HG03159 (cell line): ENCODE measurements around the gene PSMD1.
A peak's percentile ranks its signal among the peaks of the same experiment; 100 is the strongest.
"Not testable (repeated sequence)": the region's sequence is repeated elsewhere in the genome, so short reads cannot be mapped to it uniquely, and the experiment has no call there.

ENCODE experiments used
- ATAC-seq: cut with Tn5 transposase; IDR thresholded peaks from one replicate; pipeline ENCODE4 v1.9.1; 2021; ENCODE audit warnings: mild to moderate bottlenecking, moderate library complexity; ENCODE audit not compliant: unreplicated experiment

PSMD1 gene

DNA sequence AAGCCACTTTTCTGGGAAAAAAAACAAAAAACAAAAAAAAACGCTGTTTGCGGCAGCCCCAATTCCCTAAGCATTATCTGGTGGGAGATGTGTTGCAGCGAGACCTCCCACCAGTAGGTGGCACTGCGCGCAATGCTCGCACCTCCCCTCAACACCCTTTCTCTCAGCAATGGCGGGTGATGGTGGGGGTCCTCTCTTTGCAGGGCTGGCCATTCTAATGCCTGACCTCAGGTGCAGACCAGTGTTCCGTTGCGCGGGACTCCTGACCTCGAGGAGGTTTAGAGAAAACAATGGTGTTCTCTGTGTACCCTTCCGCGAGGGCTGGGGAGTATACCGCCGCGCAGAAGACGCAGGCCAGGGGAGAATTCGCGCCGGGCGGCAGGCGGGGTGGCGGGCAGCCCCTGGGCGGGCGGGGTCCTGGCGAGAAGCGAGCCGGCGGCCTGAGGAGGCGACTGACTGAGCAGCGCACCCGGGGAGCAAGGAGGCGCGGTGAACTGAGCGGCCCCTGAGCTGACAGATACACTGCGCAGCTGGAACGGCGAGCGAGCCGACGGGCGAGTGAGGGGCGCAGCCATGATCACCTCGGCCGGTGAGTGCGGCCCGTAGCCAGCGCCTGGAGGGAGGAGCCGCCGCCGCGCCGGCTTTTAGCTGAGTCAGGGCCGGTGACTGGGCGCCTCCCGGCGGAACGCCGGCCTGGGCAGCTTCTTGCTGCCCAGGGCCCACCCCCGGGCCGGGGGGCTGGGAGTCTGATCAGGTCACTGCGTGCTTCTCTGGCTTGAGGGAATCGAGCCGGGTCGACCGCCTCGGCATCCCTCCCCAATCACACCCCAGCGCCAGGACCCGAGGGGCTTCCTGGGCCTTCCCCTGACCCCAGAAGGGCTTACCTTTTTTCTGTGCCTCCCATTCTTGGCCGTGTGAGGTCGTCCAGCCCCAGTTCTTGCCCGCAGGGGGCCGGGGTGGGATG lies at the start of gene PSMD1:
PSMD1 (plus strand) TSS at position 415 of the 964 bp plus-strand sequence; CDS start at position 574, 159 bp downstream.
- ATAC-seq, result peak; percentile 78

DNA sequence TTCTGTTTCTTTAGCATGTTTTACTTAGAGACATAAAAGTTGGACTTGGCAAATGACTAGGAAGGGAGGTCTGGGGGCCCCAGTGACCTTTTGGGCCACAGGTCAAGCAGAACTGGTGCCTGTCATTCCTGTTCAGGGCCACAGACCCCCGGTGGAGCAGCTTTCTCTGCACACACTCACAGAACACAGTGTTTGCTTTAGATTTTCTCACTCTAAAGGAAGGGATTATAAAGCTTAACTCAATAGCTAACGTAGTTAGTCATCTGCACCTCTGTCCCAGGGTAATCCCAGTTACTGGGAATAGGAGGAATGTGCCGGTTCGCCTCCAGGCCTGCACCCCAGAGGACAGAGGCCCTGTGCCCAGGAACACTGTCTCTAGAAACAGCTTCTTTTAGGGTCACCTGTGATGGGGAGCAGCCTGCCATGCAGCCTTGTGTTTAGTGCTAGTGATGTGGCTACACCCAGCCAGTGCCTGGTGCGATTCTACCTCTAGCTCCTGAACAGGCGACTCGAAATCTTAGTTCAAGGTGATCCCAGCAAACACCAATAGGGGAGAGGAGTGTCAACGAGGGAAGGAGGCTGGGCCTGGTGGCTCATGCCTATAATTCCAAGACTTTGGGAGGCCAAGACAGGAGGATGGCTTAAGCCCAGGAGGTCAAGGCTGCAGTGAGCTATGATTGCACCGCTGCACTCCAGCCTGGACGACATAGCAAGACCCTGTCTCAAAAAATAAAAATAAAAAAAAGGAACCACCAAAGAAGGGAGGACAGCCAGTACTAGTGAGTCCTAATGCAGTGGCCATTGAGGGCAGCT lies 49.2 kb upstream of the PSMD1 start:
- no peak for ATAC-seq

DNA sequence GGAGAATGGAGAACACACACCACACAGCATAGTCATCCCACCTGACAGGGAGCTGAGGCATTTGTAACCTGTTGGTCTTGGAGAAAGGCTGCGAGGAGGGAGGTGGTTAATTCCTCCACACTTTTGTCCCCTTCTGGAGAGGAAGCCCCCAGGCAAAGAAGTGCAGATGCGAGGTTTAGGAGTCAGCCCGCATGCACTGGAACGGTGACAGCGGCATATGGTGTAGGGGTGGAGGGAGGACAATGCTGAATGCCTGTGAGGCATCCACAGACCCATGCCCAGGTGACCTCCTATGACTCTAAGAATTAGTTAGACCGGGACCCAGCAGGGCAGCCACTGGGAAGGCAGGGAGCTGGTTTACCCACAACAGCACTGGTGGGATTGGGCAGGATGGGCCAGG lies 48.5 kb upstream of the PSMD1 start:
- no peak for ATAC-seq

DNA sequence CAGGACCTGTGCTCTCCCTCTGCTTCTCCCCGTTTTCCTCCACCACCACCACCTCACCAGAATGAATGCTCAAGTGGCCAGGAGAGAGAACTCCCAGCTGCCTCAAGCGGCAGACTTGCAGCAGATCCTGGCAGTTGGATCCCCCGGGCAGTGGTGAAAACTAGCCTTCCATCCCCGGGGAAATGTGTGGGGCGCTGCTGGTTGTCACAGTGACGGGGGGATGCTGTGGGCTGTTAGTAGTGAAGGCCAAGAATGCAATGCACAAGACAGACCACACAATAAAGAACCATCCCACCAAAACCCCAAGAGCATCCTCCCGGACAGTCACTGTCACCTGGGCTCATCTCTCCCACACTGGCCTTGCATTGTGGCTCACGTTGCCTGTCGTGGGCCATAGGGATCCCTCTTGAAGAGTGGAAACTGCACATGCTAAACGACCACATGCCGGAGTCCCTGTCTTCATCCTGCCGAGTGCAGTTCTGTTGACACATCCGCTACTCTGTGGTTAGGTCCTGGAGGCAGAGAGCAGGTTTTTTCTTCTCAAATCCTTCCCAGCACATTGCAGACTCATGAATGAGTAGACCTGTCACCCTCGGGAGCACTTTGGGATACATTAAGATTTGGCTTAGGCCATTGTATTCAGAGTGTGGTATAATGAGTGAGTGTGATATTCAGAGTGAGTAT lies 47.3 kb upstream of the PSMD1 start:
- ATAC-seq, result no peak

DNA sequence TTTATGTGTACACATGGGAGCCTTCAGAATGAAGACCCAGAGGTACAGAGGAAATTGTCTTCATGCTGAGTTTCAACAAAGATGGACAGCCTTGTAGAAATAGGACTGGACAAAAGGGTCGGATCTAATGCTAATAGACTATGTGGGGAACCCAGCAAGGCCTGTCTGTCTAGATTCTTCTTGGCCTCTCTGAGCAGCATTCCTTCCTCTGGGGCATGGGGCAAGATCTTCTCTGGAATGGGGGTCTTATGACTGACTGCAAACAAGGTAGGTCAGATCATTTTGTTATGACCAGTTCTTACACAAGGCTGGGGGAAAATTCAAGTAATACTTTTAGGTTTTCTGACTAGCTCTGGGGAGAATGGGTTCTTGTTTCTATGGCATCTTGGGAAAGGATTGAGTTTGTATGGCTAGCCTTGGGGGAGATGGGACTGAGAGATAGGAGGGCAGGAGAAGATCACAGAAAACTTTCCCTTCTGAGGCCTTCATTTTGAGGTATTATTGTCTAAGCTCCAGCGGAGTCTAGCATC lies 46.4 kb upstream of the PSMD1 start:
- no peak for ATAC-seq

DNA sequence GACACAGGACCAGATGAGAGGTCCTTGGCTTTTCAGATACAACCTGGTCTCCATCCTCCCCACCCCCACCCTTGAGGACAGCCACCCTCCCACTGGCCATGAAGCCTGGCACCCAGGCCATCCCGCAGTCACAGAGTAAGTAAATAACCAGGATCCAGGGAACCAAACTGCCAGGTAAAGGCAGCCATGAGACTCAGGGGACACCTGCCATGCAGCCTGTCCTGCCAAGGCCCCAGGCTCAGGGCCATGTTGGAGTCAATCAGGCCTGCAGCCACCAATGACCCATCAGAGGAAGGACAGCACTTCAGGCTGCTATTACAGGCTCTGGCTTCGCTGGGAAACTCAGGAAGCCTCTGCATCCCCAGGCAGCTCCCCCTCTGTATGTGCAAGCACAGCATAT lies 45.1 kb upstream of the PSMD1 start:
- no peak for ATAC-seq

DNA sequence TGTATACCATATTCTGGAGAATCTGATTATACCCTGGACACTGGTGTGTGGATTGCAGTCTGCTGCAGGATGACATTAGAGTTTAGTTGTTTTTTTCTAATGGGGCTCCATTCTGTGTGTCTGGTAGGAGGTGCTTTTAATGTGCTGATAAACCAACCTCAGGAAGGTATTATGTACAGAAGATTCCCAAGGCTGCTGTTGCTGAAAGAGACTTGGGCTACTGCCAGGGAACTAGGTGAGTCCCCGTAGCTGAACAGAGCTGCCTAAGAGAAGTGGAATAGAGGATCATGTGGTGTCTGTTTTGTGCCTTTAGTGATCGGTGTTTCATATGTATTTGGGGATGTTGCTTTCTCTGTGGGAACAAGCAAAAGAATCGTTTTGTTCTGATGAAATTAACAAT lies 44.2 kb upstream of the PSMD1 start:
- no peak for ATAC-seq

DNA sequence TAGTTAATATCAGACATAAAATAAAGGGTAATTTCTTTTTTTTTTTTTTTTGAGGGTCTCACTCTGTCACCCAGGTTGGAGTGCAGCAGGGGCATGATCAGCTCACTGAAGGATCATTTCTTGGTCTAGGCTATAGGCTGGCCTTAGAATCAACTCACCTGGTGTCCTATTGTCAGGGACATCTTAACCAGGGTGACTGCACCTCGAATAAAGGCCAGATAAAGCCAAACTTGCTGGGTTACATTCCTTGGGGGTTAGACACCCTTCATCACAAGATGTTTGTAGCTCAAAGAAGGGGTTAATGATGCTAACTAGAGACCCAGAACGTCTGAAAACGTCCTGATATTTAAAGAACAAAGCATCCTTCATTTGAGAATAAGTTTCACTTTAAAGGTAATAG lies 42.8 kb upstream of the PSMD1 start:
- no peak for ATAC-seq

DNA sequence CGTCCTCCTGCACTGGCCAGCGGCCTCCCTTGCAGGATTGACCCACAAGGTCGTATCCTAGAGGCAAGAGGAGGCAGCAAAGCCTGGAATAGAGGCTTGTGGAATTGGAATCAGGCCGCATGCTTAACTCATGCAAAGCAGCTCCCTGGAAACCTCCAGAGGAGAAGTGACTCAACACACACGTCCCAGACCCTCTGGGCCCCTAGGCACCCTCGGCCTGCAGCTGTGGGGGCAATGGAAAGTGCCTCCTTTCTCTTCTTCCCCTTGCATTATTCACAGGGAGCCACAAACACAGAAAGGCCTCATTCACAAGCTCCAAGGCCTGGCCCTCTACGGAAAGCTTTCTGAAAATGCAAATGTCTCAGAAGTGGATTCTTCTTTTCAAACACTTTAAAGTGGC lies 41.2 kb upstream of the PSMD1 start:
- ATAC-seq, result no peak

DNA sequence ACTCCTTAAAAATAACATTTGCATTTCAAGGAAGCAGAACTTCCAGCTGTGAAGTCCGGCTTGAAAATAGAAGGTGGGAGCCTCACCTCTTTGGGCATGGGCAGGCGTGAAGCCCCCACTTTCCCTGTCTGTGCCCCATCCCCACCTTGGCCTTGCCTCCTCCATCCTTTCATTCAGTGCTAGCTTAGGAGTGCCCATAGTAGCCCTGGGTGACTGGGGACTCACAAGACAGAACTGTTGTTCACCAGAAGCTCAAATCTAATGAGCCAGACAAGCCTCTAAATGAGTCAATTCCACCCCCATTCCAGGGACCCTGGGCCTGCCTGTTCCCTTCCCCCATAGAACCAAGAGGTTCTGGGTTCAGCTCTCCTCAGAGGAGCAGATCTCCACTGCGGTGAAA lies 40.7 kb upstream of the PSMD1 start:
- ATAC-seq, result no peak

DNA sequence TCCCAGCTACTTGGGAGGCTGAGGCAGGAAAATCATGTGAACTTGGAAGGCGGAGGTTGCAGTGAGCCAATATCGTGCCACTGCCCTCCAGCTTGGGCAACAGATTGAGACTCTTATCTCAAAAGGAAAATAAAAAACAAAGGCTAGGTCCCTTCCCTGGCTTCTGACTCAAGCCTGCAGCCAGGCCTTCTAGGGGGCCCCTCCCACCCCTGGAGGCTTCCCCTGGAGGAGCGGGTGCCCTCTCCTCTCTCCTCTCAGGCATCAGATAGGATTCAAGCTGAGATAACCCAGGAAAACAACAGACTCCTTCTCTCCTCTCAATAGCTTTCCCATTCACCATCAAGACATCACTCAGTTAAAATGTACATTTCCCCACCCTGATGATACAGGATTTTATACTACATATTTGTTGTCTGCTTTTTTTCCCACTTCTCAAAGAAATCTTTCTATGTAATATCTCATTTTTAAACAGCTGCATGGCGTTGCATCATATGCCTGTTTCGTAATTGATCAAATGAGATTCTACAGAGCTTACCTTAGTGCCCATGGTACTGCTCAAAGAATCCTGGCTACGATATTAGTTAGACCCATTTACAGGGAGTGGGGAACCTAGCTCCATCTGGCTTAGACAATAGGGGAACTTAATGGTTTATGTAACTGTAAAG lies 40.0 kb upstream of the PSMD1 start:
- no peak for ATAC-seq

DNA sequence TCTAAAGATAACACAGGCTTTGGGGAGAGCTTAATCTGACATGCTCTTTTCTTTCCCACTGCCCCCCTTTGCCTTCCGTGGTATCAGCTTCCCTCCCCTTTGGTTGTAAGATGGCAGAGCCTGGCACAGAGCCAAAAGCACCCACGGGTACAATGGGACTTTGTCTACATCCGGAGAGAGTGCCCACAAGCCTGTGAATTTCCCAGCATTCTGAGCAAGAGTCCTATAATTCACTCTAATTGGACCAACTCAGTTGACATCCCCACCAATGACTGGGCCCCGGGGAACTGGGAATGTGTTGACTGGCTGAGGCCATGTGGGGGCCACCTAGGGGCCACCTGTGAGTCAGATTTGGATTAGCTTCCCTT lies 39.5 kb upstream of the PSMD1 start:
- no peak for ATAC-seq

DNA sequence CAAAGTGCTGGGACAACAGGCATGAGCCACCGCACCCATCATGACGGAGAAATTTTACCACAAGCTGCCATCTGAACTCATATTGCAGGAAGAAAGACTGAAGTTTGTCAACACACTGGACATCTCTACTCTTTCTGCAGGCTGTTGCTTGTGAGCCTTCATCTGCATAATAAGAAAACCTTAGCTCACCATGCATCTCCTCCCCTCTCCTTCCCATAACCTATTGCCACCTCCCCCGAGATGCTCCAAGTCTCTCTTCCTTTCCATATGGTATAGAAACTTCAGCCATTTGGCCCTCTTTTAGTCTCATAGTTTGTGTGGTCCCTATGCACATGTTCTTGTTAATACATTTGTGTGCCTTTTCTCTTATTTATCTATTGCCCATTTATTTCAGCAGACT lies 38.5 kb upstream of the PSMD1 start:
- no peak for ATAC-seq

DNA sequence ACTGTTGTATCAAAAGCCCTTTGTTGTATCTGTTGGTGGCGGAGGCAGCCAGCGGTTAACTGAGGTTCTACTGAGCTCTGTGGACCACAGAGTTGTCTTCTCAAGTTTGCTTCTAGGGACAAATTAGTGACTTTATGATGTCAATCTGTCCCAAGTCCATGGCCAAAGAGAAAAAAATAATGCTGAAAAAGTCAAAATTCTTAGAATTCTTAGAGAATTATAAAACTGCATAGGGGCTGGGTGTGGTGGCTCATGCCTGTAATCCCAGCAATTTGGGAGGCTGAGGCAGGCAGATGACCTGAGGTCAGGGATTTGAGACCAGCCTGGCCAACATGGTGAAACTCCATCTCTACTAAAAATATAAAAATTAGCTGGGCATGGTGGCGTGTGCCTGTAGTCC lies 31.6 kb upstream of the PSMD1 start:
- not testable (repeated sequence) for ATAC-seq

DNA sequence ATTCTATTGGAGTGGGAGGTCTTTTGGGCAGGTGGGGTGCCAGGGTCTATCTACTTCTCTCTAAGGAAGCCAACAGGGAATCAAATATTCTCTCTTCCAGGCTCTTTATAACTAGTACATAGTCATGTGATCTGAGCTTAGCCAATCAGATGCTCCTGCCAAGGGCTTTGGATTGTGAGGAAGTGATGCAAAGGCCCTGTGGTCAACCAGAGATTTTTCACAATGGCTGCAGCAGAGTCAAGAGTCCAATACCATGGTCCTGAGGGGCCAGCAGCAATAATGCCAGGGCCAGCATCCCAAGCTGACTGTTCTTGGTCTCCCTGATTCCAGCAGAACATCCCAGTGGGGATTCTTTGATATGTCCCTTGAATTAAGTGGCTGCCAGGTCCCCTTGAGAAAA lies 27.8 kb upstream of the PSMD1 start:
- ATAC-seq, result no peak

DNA sequence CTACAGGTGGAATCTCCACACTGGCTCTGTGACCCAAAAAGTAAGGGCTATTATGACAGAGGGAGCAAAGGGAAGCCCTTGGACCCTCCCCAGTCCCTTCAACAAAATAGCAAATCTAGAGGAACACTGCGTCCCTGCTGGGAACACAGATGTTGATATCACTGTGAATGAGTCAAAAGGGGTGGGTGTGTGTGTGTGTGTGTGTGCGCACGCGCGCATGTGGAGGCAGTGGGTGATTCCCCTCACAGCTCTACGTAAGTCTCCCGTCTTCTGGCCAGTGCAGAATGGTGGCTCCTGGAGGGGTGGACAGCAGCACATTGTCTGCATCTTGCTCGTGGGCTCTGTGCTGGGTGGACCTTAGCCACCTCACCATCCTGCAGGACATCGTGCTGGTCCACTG lies 27.1 kb upstream of the PSMD1 start:
- ATAC-seq, result no peak

DNA sequence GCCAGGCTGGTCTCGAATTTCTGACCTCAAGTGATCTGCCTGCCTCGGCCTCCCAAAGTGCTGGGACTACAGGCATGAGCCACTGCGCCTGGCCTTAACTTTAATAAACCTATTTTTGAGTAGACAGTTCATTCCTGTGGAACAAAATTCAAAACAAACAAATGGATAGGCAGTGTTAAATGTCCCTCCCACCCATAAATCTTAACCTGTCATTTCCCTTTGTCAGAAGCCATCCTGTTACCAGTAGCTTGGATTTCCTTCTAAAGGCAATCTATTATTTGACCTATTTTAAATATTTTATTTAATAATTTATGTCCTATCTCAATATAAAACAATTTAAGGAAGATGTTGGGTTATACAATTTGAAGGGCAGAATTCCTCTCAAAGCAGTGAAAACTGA lies 25.9 kb upstream of the PSMD1 start:
- no peak for ATAC-seq

DNA sequence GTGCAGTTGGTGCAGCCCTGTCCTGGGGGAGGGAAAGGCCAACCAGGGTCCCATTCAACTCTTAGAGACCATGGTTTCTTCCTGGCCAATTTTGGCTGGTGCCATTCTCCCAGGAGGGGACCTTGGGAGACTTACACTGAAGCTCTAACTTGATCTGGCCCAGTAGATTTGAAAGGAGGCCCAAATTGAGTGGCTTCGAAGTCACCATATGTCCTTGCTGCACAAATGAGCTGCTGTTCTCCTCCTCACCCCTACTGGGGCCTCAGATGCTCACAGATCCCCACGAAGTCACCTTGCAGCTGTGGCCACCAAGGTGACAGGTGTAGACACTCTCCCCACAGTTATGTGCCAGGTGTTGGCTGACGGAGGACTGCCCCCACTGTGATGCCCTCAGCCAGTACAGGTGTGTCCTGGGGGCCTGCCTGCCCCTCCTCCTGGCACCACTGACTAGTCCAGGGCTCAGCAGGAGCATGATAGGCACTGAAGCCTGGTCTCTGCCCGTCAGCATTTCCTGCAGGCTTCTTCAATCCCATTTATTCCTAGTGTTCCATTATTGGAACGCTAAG lies 24.0 kb upstream of the PSMD1 start:
- ATAC-seq, result no peak

DNA sequence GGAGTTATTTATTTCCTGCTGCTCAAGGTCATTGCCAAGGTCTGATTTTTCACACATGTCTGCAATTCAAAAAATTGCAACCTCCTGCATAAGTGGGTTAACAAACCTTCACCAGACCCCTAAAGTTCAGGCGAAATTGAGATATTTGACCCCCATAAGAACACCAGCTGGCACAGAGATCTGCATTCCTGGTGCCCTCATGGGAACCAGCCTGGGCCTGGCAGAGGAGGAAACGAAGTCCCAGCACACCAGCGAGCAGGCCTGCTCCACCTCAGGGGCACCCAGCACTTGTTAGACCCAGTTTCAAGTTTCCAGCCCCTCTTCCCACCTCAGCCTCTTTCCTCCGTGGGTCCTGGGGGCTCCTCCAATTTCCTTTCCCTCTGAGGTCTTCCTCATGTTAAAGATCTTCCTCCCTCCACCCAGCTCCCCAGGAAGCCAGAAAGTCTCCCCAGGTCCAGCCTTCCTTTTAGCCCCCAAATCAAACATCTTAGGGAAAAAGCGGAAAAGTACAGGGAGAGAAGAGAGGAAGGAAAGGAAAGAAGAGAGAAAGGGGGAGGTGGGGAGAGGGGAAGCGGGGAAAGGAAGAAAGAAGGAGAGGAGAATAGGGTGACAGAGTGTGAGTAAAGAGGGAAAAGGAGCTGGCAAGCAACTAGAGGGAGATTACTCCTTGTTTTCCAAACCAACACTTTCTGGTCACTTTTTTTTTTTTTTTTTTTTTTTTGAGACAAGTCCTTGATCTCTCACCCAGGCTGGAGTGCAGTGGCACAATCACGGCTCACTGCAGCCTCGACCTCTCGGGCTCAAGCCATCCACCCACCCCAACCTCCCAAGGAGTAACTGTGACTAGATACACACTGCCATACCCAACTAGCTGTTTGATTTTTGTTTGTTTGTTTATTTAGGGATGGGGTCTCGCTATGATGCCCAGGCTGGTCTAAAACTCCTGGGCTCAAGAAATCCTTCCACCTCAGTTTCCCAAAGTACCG lies 23.2 kb upstream of the PSMD1 start:
- no peak for ATAC-seq
